ENCODE measurements around the gene PLEKHM3. TPM values are rescaled to one million over a fixed set of nuclear protein-coding genes. Genes with fewer than 3 reads are reported as not detected.

The PLEKHM3 gene
- polyA plus RNA-seq, 1 experiment = 5.8 TPM

GRCh38 chr2:208066016-208066415 is 40.7 kb upstream of the PLEKHM3 start:
- POLR2A ChIA-PET = interaction anchor here (0.7 kb wide), 1 partner anchor 255 kb away, joined by 13 read pairs; no protein-coding TSS in a partner anchor
- no peaks in the 10 kb centered on the region; the same call in 1 of the 2 replicates for H3K27me3 ChIP-seq (ENCODE audit: control insufficient read depth, insufficient read depth, low read length)

GRCh38 chr2:208065476-208065875 is 40.1 kb upstream of the PLEKHM3 start:
- CTCF ChIA-PET = interaction anchor here (2.3 kb wide), 1 partner anchor 320 kb away, joined by 19 read pairs; no protein-coding TSS in a partner anchor
- POLR2A ChIA-PET = no interaction called here
- H3K36me3 ChIP-seq (ENCODE audit: control insufficient read depth, insufficient read depth, low read length) = no peaks in the 10 kb centered on the region
- H3K27me3 ChIP-seq (ENCODE audit: control insufficient read depth, insufficient read depth, low read length) = no peaks in the 10 kb centered on the region; the same call in 1 of the 2 replicates
- no peak for DNase-seq (ENCODE audit: low read depth)
- H3K4me3 ChIP-seq (ENCODE audit: low read depth, low read length) = no peak overlapping the region
- TF ChIP-seq CTCF (IDR thresholded peaks at IDR 0.05; ENCODE audit: insufficient read depth, low read depth, low read length) = no peak

More at GRCh38 chr2:208066016-208066415, 40.7 kb upstream of the PLEKHM3 start:
- no peak for DNase-seq (ENCODE audit: low read depth)
- CTCF ChIA-PET = interaction anchor here (2.3 kb wide), 1 partner anchor 320 kb away, joined by 19 read pairs; no protein-coding TSS in a partner anchor
- H3K36me3 ChIP-seq (ENCODE audit: control insufficient read depth, insufficient read depth, low read length) = no peaks in the 10 kb centered on the region
- H3K4me3 ChIP-seq (ENCODE audit: low read depth, low read length) = no peak overlapping the region
- no peak for TF ChIP-seq CTCF (IDR thresholded peaks at IDR 0.05; ENCODE audit: insufficient read depth, low read depth, low read length)

GRCh38 chr2:208064220-208064961 is 39.1 kb upstream of the PLEKHM3 start:
- H3K27me3 ChIP-seq (ENCODE audit: control insufficient read depth, insufficient read depth, low read length) = no peaks in the 10 kb centered on the region; the same call in 1 of the 2 replicates
- CTCF ChIA-PET = interaction anchor here (0.7 to 2.7 kb wide), 8 partner anchors 8 to 323 kb away, joined by 3 to 19 read pairs (median 4); no protein-coding TSS in a partner anchor
- peak; percentile 85 for DNase-seq (ENCODE audit: low read depth)
- H3K4me3 ChIP-seq (ENCODE audit: low read depth, low read length) = no peak overlapping the region
- H3K36me3 ChIP-seq (ENCODE audit: control insufficient read depth, insufficient read depth, low read length) = no peaks in the 10 kb centered on the region
- TF ChIP-seq CTCF (IDR thresholded peaks at IDR 0.05; ENCODE audit: insufficient read depth, low read depth, low read length) = no peak
- POLR2A ChIA-PET = no interaction called here

GRCh38 chr2:208062961-208063360 is 37.6 kb upstream of the PLEKHM3 start:
- no peaks in the 10 kb centered on the region; the same call in 1 of the 2 replicates for H3K27me3 ChIP-seq (ENCODE audit: control insufficient read depth, insufficient read depth, low read length)
- CTCF ChIA-PET = interaction anchor here (1.6 to 2.7 kb wide), 3 partner anchors 23 to 317 kb away, joined by 5 to 10 read pairs (median 9); partner anchors contain the start of gene FZD5
- H3K36me3 ChIP-seq (ENCODE audit: control insufficient read depth, insufficient read depth, low read length) = no peaks in the 10 kb centered on the region
- DNase-seq (ENCODE audit: low read depth) = no peak
- POLR2A ChIA-PET = no interaction called here
- H3K4me3 ChIP-seq (ENCODE audit: low read depth, low read length) = no peak overlapping the region
- TF ChIP-seq CTCF (IDR thresholded peaks at IDR 0.05; ENCODE audit: insufficient read depth, low read depth, low read length) = no peak

- Histone ChIP-seq H3K27me3 (ENCODE audit: control insufficient read depth, insufficient read depth, low read length) (no peaks in the 10 kb centered on the region; the same call in 1 of the 2 replicates), H3K36me3 (ENCODE audit: control insufficient read depth, insufficient read depth, low read length) (no peaks in the 10 kb centered on the region), H3K4me3 (ENCODE audit: low read depth, low read length) (no peak overlapping the region)
- DNase-seq (ENCODE audit: low read depth) = no peak
- ChIA-PET POLR2A (no interaction called here), CTCF (interaction anchor here (2.7 kb wide), 1 partner anchor 22 kb away, joined by 10 read pairs; no protein-coding TSS in a partner anchor)
- peak; percentile 49 for TF ChIP-seq CTCF (IDR thresholded peaks at IDR 0.05; ENCODE audit: insufficient read depth, low read depth, low read length)
These were observed 36.8 kb upstream of the PLEKHM3 start for GRCh38 chr2:208062113-208062512.
